H1 (cell line): ENCODE data around the gene PI16. TPM values are rescaled to one million over a fixed set of nuclear protein-coding genes. Genes with fewer than 3 reads are reported as not detected.

Experiments
- CTCF ChIA-PET: fragments of 300-600 bp; sonication (Branson Sonifier 250); formaldehyde crosslinking; loops from one replicate; lab custom pipeline; 2021; ENCODE audit not compliant: partially characterized antibody; lab: Charles Lee
- POLR2A ChIA-PET: fragments of 300-600 bp; sonication (Branson Sonifier 250); formaldehyde crosslinking; loops from one replicate; lab custom pipeline; 2021; ENCODE audit warnings: inconsistent platforms; ENCODE audit not compliant: partially characterized antibody; lab: Charles Lee
- DNase-seq, 2 experiments: peaks; one replicate each; pipeline versions ENCODE4 v3.0.0 to v3.0.0-alpha.2; 2010 to 2022; ENCODE audit warnings: low spot score in 2 of 2, low read depth in 1 of 2, mixed read lengths in 1 of 2
- FAIRE-seq: peaks from 2 replicates; lab custom pipeline; 2011; peaks lifted over from hg19 to GRCh38; lab: Jason Lieb, UNC
- H2AFZ ChIP-seq: 2 replicates; pipeline ENCODE4 v1.8.1; 2012; ENCODE audit warnings: low read length, inconsistent platforms
- H2AK5ac ChIP-seq: 2 replicates; pipeline ENCODE4 v1.6.1; 2013; ENCODE audit warnings: low read depth, low read length
- H2BK120ac ChIP-seq: replicated peaks from 2 replicates; pipeline ENCODE3; 2013; ENCODE audit warnings: low read depth, low read length, inconsistent platforms
- H2BK12ac ChIP-seq: 2 replicates; pipeline ENCODE4 v1.6.1; 2013; ENCODE audit warnings: low read depth, low read length
- H2BK15ac ChIP-seq: 2 replicates; pipeline ENCODE4 v1.6.1; 2013; ENCODE audit warnings: low read length
- H2BK20ac ChIP-seq: 2 replicates; pipeline ENCODE4 v1.6.1; 2013; ENCODE audit warnings: low read length
- H2BK5ac ChIP-seq: 2 replicates; pipeline ENCODE4 v1.6.1; 2013; ENCODE audit warnings: low read depth, low read length
- H3K14ac ChIP-seq: 2 replicates; pipeline ENCODE4 v1.6.1; 2013; ENCODE audit warnings: inconsistent platforms; ENCODE audit not compliant: insufficient read length
- H3K18ac ChIP-seq: 2 replicates; pipeline ENCODE4 v1.6.1; 2013; ENCODE audit warnings: low read length; ENCODE audit errors: extremely low read depth
- H3K23ac ChIP-seq: 2 replicates; pipeline ENCODE4 v1.6.1; 2013; ENCODE audit warnings: inconsistent platforms; ENCODE audit not compliant: insufficient read length
- H3K23me2 ChIP-seq: 2 replicates; pipeline ENCODE4 v1.6.1; 2013; ENCODE audit warnings: low read depth, low read length
- H3K27ac ChIP-seq: 2 replicates; pipeline ENCODE4 v1.6.1; 2011; ENCODE audit warnings: low read depth, low read length, inconsistent platforms
- H3K27me3 ChIP-seq, 4 experiments: replicated peaks in 1 of 4; 1 replicate in 1 of 4; 2 replicates in 3 of 4; pipeline versions ENCODE4 v1.6.1 to v1.8.1; 2011 to 2013; ENCODE audit warnings: low read length in 3 of 4, mild to moderate bottlenecking in 3 of 4, inconsistent platforms in 2 of 4, mixed read lengths in 2 of 4, moderate library complexity in 1 of 4; ENCODE audit not compliant: control insufficient read depth in 3 of 4, insufficient read depth in 3 of 4; ENCODE audit errors: extremely low read depth in 1 of 4
- H3K36me3 ChIP-seq, 4 experiments: 2 replicates each; pipeline versions ENCODE4 v1.6.1 to v1.8.1; 2011 to 2013; ENCODE audit warnings: mild to moderate bottlenecking in 4 of 4, low read length in 3 of 4, moderate library complexity in 2 of 4, control low read depth in 1 of 4, inconsistent platforms in 1 of 4; ENCODE audit not compliant: insufficient read depth in 4 of 4, control insufficient read depth in 2 of 4
- H3K4ac ChIP-seq: replicated peaks from 2 replicates; pipeline ENCODE3; 2013; ENCODE audit warnings: low read length, low read depth, mixed read lengths, inconsistent platforms; ENCODE audit not compliant: insufficient read length
- H3K4me1 ChIP-seq, 4 experiments: replicated peaks in 1 of 4; 1 replicate in 1 of 4; 2 replicates in 3 of 4; pipeline versions ENCODE4 v1.6.1 to v1.8.1; 2011 to 2013; ENCODE audit warnings: low read length in 3 of 4, inconsistent platforms in 2 of 4, mixed read lengths in 1 of 4; ENCODE audit not compliant: insufficient read depth in 4 of 4, control insufficient read depth in 3 of 4
- H3K4me2 ChIP-seq, 2 experiments: 2 replicates each; pipeline versions ENCODE4 v1.6.1 to v1.8.1; 2011 to 2013; ENCODE audit warnings: low read depth in 2 of 2, low read length in 2 of 2, control low read depth in 1 of 2, inconsistent platforms in 1 of 2, mild to moderate bottlenecking in 1 of 2; ENCODE audit not compliant: insufficient read depth in 1 of 2
- H3K4me3 ChIP-seq, 4 experiments: fragments of 200-600, 300-600 bp in 1 of 4; sonication (generic), shearing (Covaris generic), sonication (Bioruptor Twin) in 1 of 4; 2 replicates each; pipeline versions ENCODE4 v1.5.1 to v1.8.1; 2011 to 2016; ENCODE audit warnings: low read length in 4 of 4, low read depth in 3 of 4, control low read depth in 2 of 4, inconsistent platforms in 2 of 4, mild to moderate bottlenecking in 2 of 4, mixed read lengths in 1 of 4, moderate library complexity in 1 of 4; ENCODE audit not compliant: insufficient read depth in 2 of 4; ENCODE audit errors: extremely low read depth in 1 of 4
- H3K56ac ChIP-seq: replicated peaks from 2 replicates; pipeline ENCODE3; 2013; ENCODE audit warnings: low read depth, mild to moderate bottlenecking, mixed read lengths, low read length, inconsistent platforms; ENCODE audit not compliant: insufficient read length
- H3K79me1 ChIP-seq: 2 replicates; pipeline ENCODE4 v1.6.1; 2013; ENCODE audit warnings: low read depth, low read length, control low read depth
- H3K79me2 ChIP-seq, 2 experiments: 2 replicates each; pipeline versions ENCODE4 v1.6.1 to v1.8.1; 2012 to 2013; ENCODE audit warnings: low read length in 2 of 2, mild to moderate bottlenecking in 2 of 2, inconsistent platforms in 1 of 2; ENCODE audit not compliant: insufficient read depth in 2 of 2, control insufficient read depth in 1 of 2
- H3K9ac ChIP-seq, 4 experiments: replicated peaks in 1 of 4; 1 replicate in 1 of 4; 2 replicates in 3 of 4; pipeline versions ENCODE4 v1.6.1 to v1.8.1; 2011 to 2013; ENCODE audit warnings: low read depth in 3 of 4, low read length in 3 of 4, control low read depth in 2 of 4, mild to moderate bottlenecking in 2 of 4, moderate library complexity in 2 of 4, inconsistent platforms in 1 of 4; ENCODE audit errors: extremely low read depth in 1 of 4
- H3K9me3 ChIP-seq, 2 experiments: 2 replicates each; pipeline versions ENCODE4 v1.6.1 to v1.8.1; 2012 to 2013; ENCODE audit warnings: mild to moderate bottlenecking in 2 of 2, moderate library complexity in 2 of 2, control low read depth in 1 of 2, inconsistent platforms in 1 of 2, low read depth in 1 of 2, low read length in 1 of 2, mixed read lengths in 1 of 2; ENCODE audit not compliant: insufficient read depth in 2 of 2
- H4K20me1 ChIP-seq, 2 experiments: replicated peaks in 1 of 2; 2 replicates each; pipeline versions ENCODE3 to v1.8.1; 2011 to 2013; ENCODE audit warnings: inconsistent platforms in 2 of 2, low read length in 2 of 2, mild to moderate bottlenecking in 1 of 2; ENCODE audit not compliant: insufficient read depth in 2 of 2, control insufficient read depth in 1 of 2
- H4K5ac ChIP-seq: 2 replicates; pipeline ENCODE4 v1.6.1; 2013; ENCODE audit warnings: low read length, low read depth, mixed read lengths, inconsistent platforms; ENCODE audit not compliant: insufficient read length
- H4K8ac ChIP-seq: 2 replicates; pipeline ENCODE4 v1.8.0; 2013; ENCODE audit warnings: mild to moderate bottlenecking, moderate library complexity, low read length, inconsistent platforms; ENCODE audit not compliant: insufficient read depth; ENCODE audit errors: extremely low read depth
- H4K91ac ChIP-seq: replicated peaks from 2 replicates; pipeline ENCODE3; 2013; ENCODE audit warnings: low read length, mixed read lengths, inconsistent platforms; ENCODE audit not compliant: insufficient read length
- CHD2 ChIP-seq: IDR thresholded peaks from 2 replicates; pipeline ENCODE4 v1.6.1; 2012; ENCODE audit warnings: low read length, improper control_type of control experiment
- CTCF ChIP-seq, 3 experiments: IDR thresholded peaks; 1 replicate in 2 of 3; 2 replicates in 1 of 3; pipeline versions ENCODE4 v1.5.1 to v1.6.1; 2011; ENCODE audit warnings: low read length in 3 of 3, mild to moderate bottlenecking in 3 of 3, inconsistent platforms in 2 of 3, low read depth in 1 of 3, moderate library complexity in 1 of 3; ENCODE audit not compliant: insufficient read depth in 1 of 3; ENCODE audit errors: control extremely low read depth in 1 of 3
- EGR1 ChIP-seq: IDR thresholded peaks from 2 replicates; pipeline ENCODE4 v1.6.1; 2011; ENCODE audit warnings: low read depth, low read length, borderline replicate concordance
- GTF2F1 ChIP-seq: IDR thresholded peaks from 2 replicates; pipeline ENCODE4 v1.6.1; 2012; ENCODE audit warnings: low read depth, low read length, improper control_type of control experiment, borderline replicate concordance
- RAD21 ChIP-seq, 2 experiments: IDR thresholded peaks in 1 of 2; conservative IDR thresholded peaks in 1 of 2; 2 replicates each; pipeline ENCODE4 v1.6.1; 2011; ENCODE audit warnings: low read depth in 2 of 2, low read length in 2 of 2, improper control_type of control experiment in 1 of 2, inconsistent platforms in 1 of 2, mild to moderate bottlenecking in 1 of 2, moderate library complexity in 1 of 2
- TCF12 ChIP-seq: IDR thresholded peaks from 2 replicates; pipeline ENCODE4 v1.6.1; 2011; ENCODE audit warnings: low read depth, mild to moderate bottlenecking, low read length
- TEAD4 ChIP-seq: IDR thresholded peaks from 2 replicates; pipeline ENCODE4 v1.6.1; 2012; ENCODE audit warnings: low read depth, low read length, inconsistent platforms, mixed read lengths
- ZNF274 ChIP-seq: IDR thresholded peaks from 2 replicates; pipeline ENCODE4 v1.7.0; 2012; ENCODE audit warnings: low read length, borderline replicate concordance; ENCODE audit errors: extremely low read depth
- WGBS, 2 experiments: shearing (Covaris generic) in 1 of 2; methylation state at CpG; one replicate each; pipeline versions ENCODE4 v1.1.6 to v1.1.7; 2013 to 2015; ENCODE audit warnings: low lambda C conversion rate in 2 of 2, mixed read lengths in 2 of 2, inconsistent platforms in 1 of 2, low coverage in 1 of 2, missing lambda C conversion rate in 1 of 2; ENCODE audit not compliant: insufficient replicate concordance in 2 of 2, insufficient coverage in 1 of 2, insufficient read length in 1 of 2; ENCODE audit errors: extremely low coverage in 1 of 2, missing lambda C conversion rate in 1 of 2; 5-methylcytosine and 5-hydroxymethylcytosine counted together
- polyA plus RNA-seq, 7 experiments: library from polyadenylated mRNA; depleted of rRNA in 3 of 7; stranded (reverse) in 5 of 7; unstranded in 2 of 7; fragments of >200 nt in 5 of 7; fragments of 200-250 nt in 2 of 7; gene quantifications; 1 replicate in 5 of 7; 2 replicates in 1 of 7; 4 replicates in 1 of 7; pipeline versions ENCODE4 v1.2.1 to v1.2.3, GENCODE V29; 2011 to 2013; ENCODE audit warnings: missing spikeins in 2 of 7, mixed read lengths in 2 of 7
- total RNA-seq: library from RNA; stranded (reverse); fragmentation: NEBNext Ultra II Directional; extraction: Animal tissue kit (Norgen Biotek cat#: 25700); gene quantifications from 2 replicates; pipeline ENCODE4 v1.2.1, GENCODE V29; 2021

The PI16 gene
- total and polyA plus RNA-seq, 2 of the 8 experiments (the other 6 are each of a cell fraction or from before 2014, with no cell fraction given): 0.05 TPM; not detected in 1

- H3K23ac ChIP-seq: no peak overlapping the region
- H3K36me3 ChIP-seq: peaks cover 12 to 28% (median 20%) of the 10 kb centered on the region in 4 experiments
- H3K18ac ChIP-seq: no peak overlapping the region
- no peak overlapping the region for H4K8ac ChIP-seq
- no peak overlapping the region for H2BK12ac ChIP-seq
- FAIRE-seq (no peak), DNase-seq (no peak)
- H4K5ac ChIP-seq: no peak overlapping the region
- no peak overlapping the region for H3K14ac ChIP-seq
- H3K79me1 ChIP-seq: peaks cover 14% of the 10 kb centered on the region
- POLR2A ChIA-PET: interaction anchor here (0.7 to 2.2 kb wide), 4 partner anchors 10 to 106 kb away, joined by 3 to 7 read pairs (median 4); partner anchors contain the start of gene PPIL1
- peaks cover 32 to 79% of the 10 kb centered on the region in 2 experiments for H3K79me2 ChIP-seq
- H3K4me2 ChIP-seq: peak overlapping the region; percentile 40 to 42
- no peak overlapping the region for H2BK15ac ChIP-seq
- no peak overlapping the region for H3K27ac ChIP-seq
- H2BK20ac ChIP-seq: no peak overlapping the region
- peaks cover 10 to 18% (median 12%) of the 10 kb centered on the region in 4 experiments for H3K4me1 ChIP-seq
- H2BK5ac ChIP-seq: peak overlapping the region; percentile 55; the same call in 1 of the 2 replicates
- no peak overlapping the region for H3K4ac ChIP-seq
- H2AK5ac ChIP-seq: peak overlapping the region; percentile 41; the same call in 1 of the 2 replicates
- 75% methylated on average over 14 of the region's 14 CpGs; no CpG with 5 or more reads in 1 of the 2 experiments for WGBS, 2 experiments
- no peak overlapping the region for H3K4me3 ChIP-seq
- peaks cover 37 to 57% of the 10 kb centered on the region in 2 experiments for H4K20me1 ChIP-seq
- H2BK120ac ChIP-seq: no peak overlapping the region
- H3K56ac ChIP-seq: no peak overlapping the region
- peaks cover 8% of the 10 kb centered on the region; the same call in 1 of the 2 replicates for H3K23me2 ChIP-seq
- no peak overlapping the region for H2AFZ ChIP-seq
- peak overlapping the region in 2 of 4 experiments; percentile 24 to 35; a peak in 1 of 7 replicates for H3K9ac ChIP-seq
- H4K91ac ChIP-seq: no peak overlapping the region
- H3K9me3 ChIP-seq: no peaks in the 10 kb centered on the region
- CTCF ChIA-PET: interaction anchor here (0.7 to 14.9 kb wide), 20 partner anchors 9 to 230 kb away, joined by 3 to 237 read pairs (median 6); partner anchors contain the start of gene PI16
- H3K27me3 ChIP-seq: no peaks in the 10 kb centered on the region; a peak in 1 of 7 replicates
- no peak for TF ChIP-seq CHD2
- TF ChIP-seq GTF2F1: no peak
- TF ChIP-seq ZNF274: no peak
- peak; percentile 48; the same call in 1 of the 2 replicates for TF ChIP-seq TEAD4
- 0 out of 2 replicates have a peak, but pooled peaks have one; percentile 11 for TF ChIP-seq TCF12
- peak; percentile 39 to 61 (median 42); a peak in 3 of 4 replicates for TF ChIP-seq CTCF (IDR thresholded peaks at IDR 0.05; ENCODE audit: control extremely low read depth in 1 of 3, insufficient read depth in 1 of 3, low read depth in 1 of 3, low read length in 3 of 3)
- no peak for TF ChIP-seq EGR1
- peak in 1 of 2 experiments; percentile 45; a peak in 1 of 4 replicates for TF ChIP-seq RAD21 (IDR thresholded peaks at IDR 0.05 in 1 of 2, conservative IDR thresholded peaks at IDR 0.05 in 1 of 2; ENCODE audit: low read depth in 2 of 2, low read length in 2 of 2)
Observed at GRCh38 chr6:36980876-36981619, 26.5 kb downstream of the PI16 start.
